Thyroid gland (tissue), 4 donors: Measurements from ENCODE around the gene RPS19BP1. TPM values are rescaled to one million over a fixed set of nuclear protein-coding genes. Genes with fewer than 3 reads are reported as not detected.
A peak's percentile ranks its signal among the peaks of the same experiment; 100 is the strongest.
"Not testable (repeated sequence)": the region's sequence is repeated elsewhere in the genome, so short reads cannot be mapped to it uniquely, and the experiment has no call there.

Experiments used
- DNase-seq, 2 donors: peaks; one replicate each; pipeline ENCODE4 v3.0.0-alpha.2; 2019
- H3K27ac ChIP-seq, 3 donors: fragments of 200-600 bp; sonication (generic); 1 replicate in 2 of 3; 2 replicates in 1 of 3; pipeline ENCODE4 v1.5.1; 2016 to 2019; ENCODE audit warnings: mild to moderate bottlenecking in 1 of 3, moderate library complexity in 1 of 3
- H3K27me3 ChIP-seq: fragments of 200-600 bp; sonication (generic); one replicate; pipeline ENCODE4 v1.5.1; 2019
- H3K36me3 ChIP-seq, 2 donors: fragments of 200-600 bp; sonication (generic); one replicate each; pipeline ENCODE4 v1.5.1; 2016 to 2019
- H3K4me1 ChIP-seq, 2 donors: fragments of 200-600 bp; sonication (generic); one replicate each; pipeline ENCODE4 v1.5.1; 2017 to 2019
- H3K4me3 ChIP-seq, 3 donors: fragments of 200-600 bp; sonication (generic); replicated peaks in 1 of 3; 1 replicate in 2 of 3; 2 replicates in 1 of 3; pipeline ENCODE4 v1.5.1; 2016; ENCODE audit warnings: mild to moderate bottlenecking in 1 of 3
- H3K9me3 ChIP-seq: fragments of 200-600 bp; sonication (generic); one replicate; pipeline ENCODE4 v1.5.1; 2017
- CTCF ChIP-seq, 6 experiments: fragments of 200-600 bp in 3 of 6; fragments of 450-650 bp in 3 of 6; sonication (generic) in 3 of 6; IDR thresholded peaks; one replicate each; pipeline ENCODE4 v1.5.1; 2016 to 2019; ENCODE audit warnings: antibody characterized with exemption in 6 of 6, mild to moderate bottlenecking in 2 of 6, inconsistent platforms in 1 of 6, moderate library complexity in 1 of 6
- POLR2A ChIP-seq, 2 donors: fragments of 450-650 bp; IDR thresholded peaks; one replicate each; pipeline ENCODE4 v1.6.1; 2017; ENCODE audit warnings: antibody characterized with exemption in 2 of 2, mild to moderate bottlenecking in 2 of 2, moderate library complexity in 1 of 2
- WGBS, 2 donors: methylation state at CpG; one replicate each; pipeline ENCODE4 v1.1.5; 2017; 5-methylcytosine and 5-hydroxymethylcytosine counted together
- intact Hi-C: fragments of 100-400 bp; cut with DNase I; formaldehyde crosslinking; loops from one replicate; pipeline ENCODE4 v1.15.1; 2023
- total RNA-seq, 4 donors: library from RNA; depleted of rRNA; stranded (reverse); fragments of >200 nt; gene quantifications; one replicate each; pipeline ENCODE4 v1.2.3, GENCODE V29; 2016

RPS19BP1 gene
- total RNA-seq, 4 donors from 2014 or later = 120 to 243 (median 171) TPM

- no peaks in the 10 kb centered on the region for H3K27me3 ChIP-seq
- intact Hi-C loops = loop anchor here (5.0 to 10.0 kb wide), 4 partner anchors 33 to 353 kb away; partner anchors contain the start of genes PDGFB and SYNGR1
- no peaks in the 10 kb centered on the region for H3K9me3 ChIP-seq
- TF ChIP-seq POLR2A (IDR thresholded peaks at IDR 0.05) = no peak
- no peak for TF ChIP-seq CTCF (IDR thresholded peaks at IDR 0.05)
- H3K4me3 ChIP-seq = no peak overlapping the region
- no peak overlapping the region for H3K27ac ChIP-seq
- 81 to 87% methylated on average over 7 to 10 of the region's 10 CpGs for WGBS, 2 donors
- no peak for DNase-seq
- H3K4me1 ChIP-seq = peaks cover 45 to 62% of the 10 kb centered on the region in 2 donors
- peaks cover 29 to 48% of the 10 kb centered on the region in 2 donors for H3K36me3 ChIP-seq
These were observed 7.5 kb downstream of the RPS19BP1 start for GRCh38 chr22:39524753-39525657.

GRCh38 chr22:39524089-39524752 lies 8.3 kb downstream of the RPS19BP1 start:
- Histone ChIP-seq H3K9me3 (no peaks in the 10 kb centered on the region), H3K4me1 (peaks cover 44 to 54% of the 10 kb centered on the region in 2 donors), H3K4me3 (no peak overlapping the region), H3K27ac (no peak overlapping the region), H3K27me3 (no peaks in the 10 kb centered on the region), H3K36me3 (peaks cover 29 to 42% of the 10 kb centered on the region in 2 donors)
- peak; percentile 39 to 48 for DNase-seq
- TF ChIP-seq POLR2A (IDR thresholded peaks at IDR 0.05) (no peak), CTCF (IDR thresholded peaks at IDR 0.05) (no peak)
- WGBS, 2 donors = 71 to 79% methylated on average over 13 of the region's 13 CpGs
- intact Hi-C loops = loop anchor here (10.0 kb wide), 1 partner anchor 279 kb away; the partner anchor contains the start of gene PDGFB

- peak overlapping the region in 2 of 3 donors; percentile 98 to 99 for H3K4me3 ChIP-seq
- H3K27ac ChIP-seq = peak overlapping the region in 1 of 3 donors; percentile 99
- intact Hi-C loops = loop anchor here (10.0 kb wide), 1 partner anchor 278 kb away; the partner anchor contains the start of gene PDGFB
- peaks cover 29 to 42% of the 10 kb centered on the region in 2 donors for H3K36me3 ChIP-seq
- H3K4me1 ChIP-seq = peaks cover 31 to 49% of the 10 kb centered on the region in 2 donors
- 21 to 22% methylated on average over 14 of the region's 14 CpGs for WGBS, 2 donors
- no peak for TF ChIP-seq CTCF (IDR thresholded peaks at IDR 0.05)
- no peak for TF ChIP-seq POLR2A (IDR thresholded peaks at IDR 0.05)
- DNase-seq = peak; percentile 46 to 51
- H3K9me3 ChIP-seq = no peaks in the 10 kb centered on the region
- no peaks in the 10 kb centered on the region for H3K27me3 ChIP-seq
These were observed 9.8 kb downstream of the RPS19BP1 start for GRCh38 chr22:39522567-39523300.

GRCh38 chr22:39522091-39522490 lies 10.5 kb downstream of the RPS19BP1 start:
- peak overlapping the region; percentile 10 to 99 (median 98) for H3K4me3 ChIP-seq
- intact Hi-C loops = loop anchor here (10.0 kb wide), 1 partner anchor 277 kb away; the partner anchor contains the start of gene PDGFB
- DNase-seq, H3K9me3 ChIP-seq, H3K27me3 ChIP-seq: not testable (repeated sequence)
- H3K27ac ChIP-seq = peak overlapping the region in 2 of 3 donors; percentile 99
- H3K36me3 ChIP-seq = peaks cover 29 to 42% of the 10 kb centered on the region in 2 donors
- WGBS, 2 donors = 26 to 29% methylated on average over 5 of the region's 5 CpGs
- peaks cover 28 to 44% of the 10 kb centered on the region in 2 donors for H3K4me1 ChIP-seq

GRCh38 chr22:39521106-39521885 lies 11.3 kb downstream of the RPS19BP1 start:
- not testable (repeated sequence) for H3K27me3 ChIP-seq, H3K9me3 ChIP-seq, DNase-seq
- Histone ChIP-seq H3K36me3 (peaks cover 30 to 42% of the 10 kb centered on the region in 2 donors), H3K4me1 (peaks cover 28 to 44% of the 10 kb centered on the region in 2 donors), H3K27ac (peak overlapping the region; percentile 99), H3K4me3 (peak overlapping the region; percentile 98 to 100 (median 99))
- intact Hi-C loops = loop anchor here (10.0 kb wide), 1 partner anchor 276 kb away; the partner anchor contains the start of gene PDGFB
- WGBS, 2 donors = 1 to 4% methylated on average over 17 to 24 of the region's 28 CpGs
